GM18519 (cell line): ENCODE data around the gene NR6A1.
"Not testable (repeated sequence)": the region's sequence is repeated elsewhere in the genome, so short reads cannot be mapped to it uniquely, and the experiment has no call there.

Source experiments
- ATAC-seq: cut with Tn5 transposase; IDR thresholded peaks from one replicate; pipeline ENCODE4 v1.9.1; 2021; ENCODE audit warnings: mild to moderate bottlenecking, moderate library complexity; ENCODE audit not compliant: unreplicated experiment, low FRiP score

The NR6A1 gene

DNA sequence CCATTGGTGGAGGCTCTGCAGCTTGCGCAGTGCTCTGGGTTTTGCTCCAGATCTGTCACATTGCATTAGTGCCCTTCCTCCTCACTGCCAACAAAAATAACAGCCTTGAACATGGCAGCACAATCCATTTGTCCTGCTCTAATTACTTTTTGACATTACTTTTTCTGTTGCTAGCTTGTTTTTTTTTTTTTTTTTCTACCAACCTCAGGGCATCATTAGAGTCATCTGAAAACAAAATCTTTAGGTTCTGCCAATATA, 146.4 kb downstream of the NR6A1 start:
- ATAC-seq = no peak

DNA sequence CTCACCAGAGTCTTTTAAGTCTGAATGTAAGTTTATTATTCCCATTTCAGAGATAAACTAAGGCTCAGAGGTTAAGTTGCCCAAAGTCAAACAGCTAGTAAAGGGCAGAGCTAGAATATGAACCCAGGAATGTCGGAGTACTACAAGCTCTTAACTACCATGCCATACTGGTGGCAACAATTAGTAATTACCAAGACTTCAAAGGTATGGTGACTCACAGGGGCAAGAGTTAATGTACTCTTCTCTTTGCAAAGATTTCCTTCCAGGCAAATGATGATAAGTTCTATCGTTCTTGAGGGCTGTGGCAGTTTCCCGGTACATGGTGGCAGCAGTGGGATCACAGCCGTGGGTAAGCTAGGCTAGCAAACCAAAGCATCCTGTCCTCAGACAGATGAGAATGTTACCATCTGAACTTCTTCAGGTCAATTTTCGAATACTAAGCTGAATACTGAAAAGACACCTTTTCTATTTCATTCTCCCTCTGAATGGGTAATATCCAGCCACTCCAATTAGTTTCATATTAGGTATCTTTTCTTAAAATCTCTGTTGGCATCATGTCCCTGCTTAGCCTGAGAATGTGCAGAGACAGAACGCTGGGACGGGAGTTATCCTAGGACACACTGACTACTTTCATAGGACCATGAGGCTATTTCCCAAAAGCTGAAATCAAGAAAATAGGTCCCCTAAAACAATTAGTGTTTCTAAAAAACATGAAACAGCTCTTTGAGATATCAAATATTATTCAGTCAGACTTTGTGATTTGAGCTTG, 147.0 kb downstream of the NR6A1 start:
- no peak for ATAC-seq

DNA sequence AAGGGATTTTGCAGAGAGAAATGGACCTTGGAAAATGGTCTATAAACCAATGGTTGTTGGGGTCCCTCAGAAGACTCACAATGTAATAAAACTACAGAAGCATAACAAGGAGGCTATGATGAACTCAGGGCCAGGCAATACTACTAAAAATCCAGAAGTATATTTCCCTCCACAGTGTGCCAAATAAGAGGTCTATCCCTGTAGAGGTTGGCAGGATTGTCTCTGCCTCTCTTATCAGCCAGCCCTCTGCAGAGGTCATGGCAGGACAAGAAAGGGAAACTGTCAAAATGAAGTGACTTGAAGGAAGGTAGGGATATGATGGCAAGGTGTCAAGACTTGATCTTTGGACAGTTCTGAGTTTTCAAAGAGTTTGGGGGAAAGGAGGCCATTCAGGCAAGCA, 148.2 kb downstream of the NR6A1 start:
- no peak for ATAC-seq

DNA sequence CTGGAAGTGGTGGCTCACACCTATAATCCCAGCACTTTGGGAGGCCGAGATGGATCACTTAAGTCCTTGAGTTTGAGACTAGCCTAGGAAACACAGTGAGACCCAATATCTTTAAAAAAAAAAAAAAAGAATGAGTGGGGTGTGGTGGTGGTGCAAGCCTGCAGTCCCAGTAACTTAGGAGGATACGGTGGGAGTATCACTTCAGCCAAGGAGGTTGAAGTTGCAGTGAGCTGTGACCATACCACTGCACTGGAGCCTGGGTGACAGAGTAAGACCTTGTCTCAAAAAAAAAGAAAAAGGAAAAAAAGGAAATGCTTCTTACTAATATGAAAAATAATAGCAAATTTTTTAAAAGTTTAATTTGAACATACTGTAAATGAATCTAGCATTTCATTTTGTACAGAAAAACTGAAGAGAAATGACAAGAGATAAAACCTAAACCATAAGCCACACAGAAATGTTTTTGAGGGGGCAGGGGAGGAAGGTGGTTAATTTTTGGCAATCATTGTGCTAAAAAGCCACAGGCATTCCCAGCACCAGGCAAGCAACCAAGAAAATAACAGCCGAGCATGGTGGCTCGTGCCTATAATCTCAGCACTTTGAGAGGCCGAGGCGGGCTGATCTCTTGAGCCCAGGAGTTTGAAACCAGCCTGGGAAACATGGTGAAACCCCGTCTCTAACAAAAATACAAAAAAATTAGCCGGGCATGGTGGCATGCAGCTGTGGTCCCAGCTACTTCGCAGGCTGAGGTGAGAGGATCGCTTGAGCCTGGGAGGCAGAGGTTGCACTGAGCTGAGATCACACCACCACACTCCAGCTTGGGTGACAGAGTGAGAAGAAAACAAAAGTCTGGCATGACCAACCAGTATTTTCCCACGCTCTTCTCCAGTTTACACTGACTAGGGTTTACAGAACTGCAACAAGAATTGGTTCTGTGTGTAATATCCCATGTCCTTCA, 149.5 kb downstream of the NR6A1 start:
- no peak for ATAC-seq

DNA sequence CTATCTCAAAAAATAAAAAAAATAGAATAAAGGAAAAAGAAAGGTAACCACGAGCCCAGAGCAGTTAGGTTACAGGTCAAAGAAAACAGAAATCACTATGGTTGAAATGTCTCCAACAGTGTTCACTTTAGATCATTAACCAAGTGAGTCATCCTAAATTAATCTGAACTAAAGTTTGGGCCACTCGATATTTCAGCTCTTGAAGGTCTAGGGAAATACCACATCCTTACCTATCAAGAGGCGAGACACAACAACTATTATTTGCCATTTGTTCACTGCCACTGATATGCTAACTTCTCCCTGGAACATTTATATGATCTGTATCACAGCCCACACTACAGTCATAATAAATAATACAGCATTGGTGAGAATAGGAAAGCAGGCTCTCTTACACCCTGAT, 152.6 kb downstream of the NR6A1 start:
- no peak for ATAC-seq

DNA sequence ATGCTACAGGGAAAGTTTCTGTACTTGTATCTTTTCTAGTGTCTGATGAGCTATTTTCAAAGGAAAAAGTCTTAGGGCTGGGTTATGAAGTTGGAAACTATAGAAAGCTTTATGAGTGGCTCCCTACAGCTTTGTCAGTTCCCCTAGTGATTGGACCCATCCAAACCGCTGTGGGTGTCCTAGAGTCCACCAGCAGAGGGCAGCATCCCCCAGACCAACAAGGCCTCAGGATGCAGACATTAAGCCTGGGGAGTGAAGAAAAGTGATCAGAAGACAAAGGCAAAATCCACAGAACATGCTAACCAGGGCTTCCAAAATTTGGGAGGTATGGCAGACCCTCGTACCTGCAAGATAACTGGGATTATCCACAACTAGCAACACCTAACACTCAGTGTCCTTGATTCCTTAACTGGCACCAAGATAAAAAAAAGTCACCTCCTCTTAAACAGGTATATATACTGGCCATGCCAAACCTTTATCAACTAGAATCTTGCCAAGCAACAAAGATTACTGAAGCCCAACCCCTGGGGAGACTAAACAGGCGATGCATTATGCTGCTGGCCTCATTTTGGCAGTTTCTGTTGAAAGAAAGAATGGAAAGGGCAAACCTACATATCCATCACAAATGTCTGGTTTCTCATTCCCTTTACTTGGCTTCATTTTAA, 153.5 kb downstream of the NR6A1 start:
- no peak for ATAC-seq

DNA sequence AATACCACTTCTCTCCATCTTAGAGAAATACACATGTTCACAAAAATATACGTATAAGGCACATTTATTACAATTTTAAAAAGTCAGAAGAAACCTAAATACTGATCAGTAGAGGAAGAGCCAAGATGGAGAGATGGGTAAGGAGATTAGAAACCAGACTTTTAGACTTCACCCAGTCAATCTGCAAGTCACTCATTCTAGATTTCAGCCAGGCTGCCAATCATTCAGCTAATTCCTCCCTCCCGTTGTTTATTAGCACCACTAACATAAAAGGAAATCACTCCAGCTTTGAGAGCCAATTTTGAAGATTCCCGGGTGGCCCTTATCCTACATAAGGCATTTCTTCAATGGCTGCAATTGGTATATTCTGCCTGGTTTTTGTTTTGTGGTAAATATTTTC, 154.2 kb downstream of the NR6A1 start:
- ATAC-seq = no peak

DNA sequence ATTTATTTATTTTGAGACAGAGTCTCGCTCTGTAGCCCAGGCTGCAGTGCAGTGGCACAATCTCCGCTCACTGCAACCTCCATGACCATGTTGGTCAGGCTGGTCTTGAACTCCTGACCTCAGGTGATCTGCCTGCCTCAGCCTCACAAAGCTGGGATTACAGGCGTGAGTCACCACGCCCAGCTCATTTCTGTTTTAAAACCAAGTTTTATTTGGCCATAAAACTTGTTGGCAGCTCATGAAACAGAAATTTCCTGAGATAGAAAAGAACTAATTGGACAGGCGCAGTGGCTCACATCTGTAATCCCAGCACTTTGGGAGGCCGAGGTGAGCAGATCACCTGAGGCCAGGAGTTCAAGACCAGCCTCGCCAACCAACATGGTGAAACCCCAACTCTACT, 155.3 kb downstream of the NR6A1 start:
- ATAC-seq = not testable (repeated sequence)

DNA sequence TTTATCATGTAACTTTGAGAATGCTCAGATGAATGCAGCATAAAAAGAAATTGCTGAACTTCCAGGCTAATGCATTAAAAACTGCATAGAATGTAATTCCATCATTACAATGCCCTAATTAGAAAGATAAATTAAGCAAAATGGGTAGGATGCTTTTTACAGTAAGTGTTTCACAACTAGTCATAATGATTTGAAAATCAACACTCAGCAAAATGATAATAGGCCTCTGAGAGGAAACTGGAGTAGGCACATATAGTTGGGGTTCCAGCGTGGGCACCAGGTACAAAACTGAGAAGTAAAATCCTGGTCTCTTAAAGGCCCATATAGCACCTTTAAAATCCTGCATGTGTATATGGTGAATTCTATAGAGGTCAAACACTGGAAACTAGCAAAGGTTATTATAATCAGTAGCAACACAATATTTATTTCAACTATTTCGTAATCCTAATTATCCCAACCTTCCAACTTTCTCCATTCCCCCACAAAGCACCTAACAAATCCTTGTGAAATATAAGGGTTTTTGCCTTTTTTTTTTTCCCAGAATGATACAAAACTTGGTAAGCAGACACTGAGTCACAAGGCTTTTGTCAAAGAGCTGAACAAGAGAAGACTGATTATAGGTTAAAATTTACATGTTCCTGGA, 155.9 kb downstream of the NR6A1 start:
- no peak for ATAC-seq

DNA sequence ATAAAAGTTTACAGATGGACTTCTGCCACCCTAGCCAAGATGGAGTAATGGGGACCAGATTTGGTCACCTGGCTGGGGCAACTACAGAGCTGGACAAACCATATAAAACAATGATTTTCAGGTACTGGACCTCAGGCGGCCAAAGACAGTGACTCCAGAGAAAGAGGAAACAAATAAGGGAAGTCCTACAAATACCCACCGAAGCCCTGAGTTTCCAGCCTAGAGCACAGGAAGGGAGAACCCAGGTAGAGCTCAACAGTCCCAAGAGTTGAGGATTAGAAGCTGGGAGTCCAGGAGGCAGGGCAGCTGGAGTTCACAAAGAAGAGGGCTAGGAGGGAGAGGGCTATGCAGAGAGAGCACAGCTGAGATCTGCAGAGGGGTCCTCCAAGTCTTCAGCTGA, 157.3 kb downstream of the NR6A1 start:
- ATAC-seq = no peak

DNA sequence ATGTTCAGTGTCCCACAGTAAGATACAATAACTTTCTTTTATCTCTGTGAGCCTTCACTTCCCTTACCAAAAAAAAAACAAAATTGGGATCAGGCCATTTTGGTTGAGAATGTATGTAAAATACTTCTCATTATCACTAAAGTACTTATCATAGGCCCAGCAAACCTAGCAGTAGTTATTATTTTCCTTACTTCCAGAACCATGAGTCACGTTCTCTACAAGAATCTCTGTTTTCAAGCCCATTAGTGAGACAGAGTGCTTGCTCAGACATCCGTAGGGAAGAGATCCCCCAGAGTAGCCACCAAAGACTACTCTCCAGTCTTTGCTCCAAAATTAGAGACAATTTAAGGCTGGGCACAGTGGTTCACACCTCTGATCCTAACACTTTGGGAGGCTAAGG, 160.0 kb downstream of the NR6A1 start:
- ATAC-seq = no peak

DNA sequence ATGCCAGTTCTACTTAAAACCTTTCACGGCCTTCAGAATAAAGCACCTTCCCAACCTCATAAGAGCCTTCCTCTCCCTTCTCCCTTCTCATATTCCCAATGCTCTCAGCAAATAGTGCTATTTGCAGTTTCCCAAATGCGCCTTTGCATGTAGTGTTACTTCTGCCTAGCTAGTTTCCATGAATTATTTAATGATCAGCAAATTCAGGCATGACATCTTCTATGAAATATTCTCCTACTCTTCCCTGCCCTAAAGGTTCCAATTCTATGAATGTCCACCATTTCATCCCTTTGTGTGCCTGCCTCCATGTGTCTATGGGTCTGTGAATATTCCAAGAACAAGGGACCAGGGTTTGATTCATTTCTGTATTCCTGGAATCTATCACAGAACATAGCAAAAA, 165.1 kb downstream of the NR6A1 start:
- no peak for ATAC-seq

DNA sequence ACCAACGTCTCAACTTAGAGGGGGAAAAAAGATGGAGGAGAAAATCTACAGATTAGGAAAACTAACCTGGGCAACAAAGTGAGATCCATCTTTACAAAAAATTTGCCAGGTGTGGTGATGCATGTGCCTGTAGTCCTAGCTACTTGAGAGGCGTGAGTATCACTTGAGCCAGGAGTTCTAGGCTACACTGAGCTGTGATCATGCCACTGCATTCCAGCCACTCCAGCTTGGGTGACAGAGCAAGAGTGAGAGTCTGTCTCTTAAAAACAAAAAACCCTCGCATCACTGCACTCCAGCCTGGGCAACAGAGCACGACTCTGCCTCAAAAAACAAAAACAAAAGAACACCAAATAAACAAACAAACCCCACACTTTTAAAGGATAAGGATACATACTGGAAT, 165.9 kb downstream of the NR6A1 start:
- no peak for ATAC-seq

DNA sequence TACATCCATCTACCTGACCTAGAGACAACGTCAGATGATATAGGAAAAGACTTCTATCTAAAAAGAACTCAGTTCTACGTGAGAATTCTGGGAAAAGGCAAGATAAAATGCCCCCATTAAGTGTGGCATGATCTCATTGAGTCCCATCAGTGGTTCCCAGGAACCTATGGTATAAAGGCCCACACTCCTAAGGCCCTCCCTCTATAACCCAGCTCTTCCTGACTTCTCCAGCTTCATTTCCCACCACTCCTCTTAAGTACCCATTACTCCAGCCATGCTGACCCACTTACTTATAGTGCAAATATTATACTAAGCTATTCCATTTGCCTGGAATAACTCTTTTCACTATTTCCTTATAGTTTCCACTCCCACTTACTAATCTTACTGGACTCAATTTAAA, 168.5 kb downstream of the NR6A1 start:
- no peak for ATAC-seq

DNA sequence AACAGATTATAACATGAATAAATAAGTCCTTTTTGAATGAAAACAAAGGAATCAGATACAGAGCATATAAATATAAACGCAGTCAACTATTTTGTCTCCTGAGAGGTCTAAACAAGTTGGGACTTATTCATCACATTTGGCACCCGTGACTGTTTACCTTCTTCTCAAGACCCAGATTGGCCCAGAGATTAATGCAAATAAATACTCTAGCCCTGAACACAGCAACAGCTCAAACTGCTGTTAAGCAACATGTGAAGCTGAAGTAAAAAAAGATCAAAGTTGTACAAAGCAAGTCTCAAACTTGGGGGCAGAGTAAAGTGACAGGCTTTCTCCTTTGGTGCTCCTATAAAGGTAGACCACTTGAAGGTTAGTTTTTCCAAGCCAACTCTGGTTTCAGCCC, 168.9 kb downstream of the NR6A1 start:
- ATAC-seq = no peak

DNA sequence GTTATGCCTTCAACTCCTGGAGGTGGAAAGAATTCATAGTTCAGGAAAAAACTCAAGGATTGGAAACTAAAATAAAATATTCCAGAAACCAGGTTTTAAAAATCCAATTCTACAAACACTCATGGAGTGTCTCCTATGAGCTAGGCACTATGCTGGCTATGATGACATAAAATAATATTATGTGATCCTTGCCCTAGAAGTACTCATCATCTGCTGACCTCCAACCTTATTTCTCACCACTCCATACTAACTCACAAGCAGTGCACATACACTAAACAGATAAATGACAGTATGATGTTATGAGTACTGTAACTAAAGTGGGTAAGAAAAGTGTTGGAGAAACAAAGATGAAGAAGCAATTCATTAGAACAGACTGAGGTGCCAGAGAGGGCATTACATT, 170.7 kb downstream of the NR6A1 start:
- ATAC-seq = no peak

DNA sequence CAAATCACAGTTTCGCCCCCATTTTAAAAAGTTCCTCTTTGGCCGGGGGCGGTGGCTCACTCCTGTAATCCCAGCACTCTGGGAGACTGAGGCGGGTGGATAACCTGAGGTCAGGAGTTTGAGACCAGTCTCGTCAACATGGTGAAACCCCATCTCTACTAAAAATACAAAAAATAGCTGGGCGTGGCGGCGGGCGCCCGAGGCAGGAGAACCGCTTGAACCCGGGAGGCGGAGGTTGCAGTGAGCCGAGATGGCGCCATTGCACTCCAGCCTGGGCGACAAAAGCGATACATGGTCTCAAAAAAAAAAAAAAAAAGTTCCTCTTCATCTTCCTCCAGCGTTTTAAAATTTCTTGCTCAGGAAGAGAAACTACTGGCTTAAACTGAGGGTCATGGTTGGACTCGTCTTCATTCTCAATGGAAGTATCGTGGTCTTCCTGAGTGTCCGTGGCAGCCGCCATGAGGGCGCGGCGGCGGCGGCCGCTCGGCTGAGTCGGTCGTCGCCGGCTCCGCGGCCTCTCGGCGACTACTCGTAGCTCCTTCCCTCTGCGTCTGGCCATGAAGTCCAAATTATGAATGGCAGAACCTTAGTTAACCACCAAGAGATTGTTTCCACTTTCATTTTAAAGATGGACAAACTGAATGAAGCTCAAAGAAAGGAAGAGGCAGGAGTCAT, 171.9 kb downstream of the NR6A1 start:
- ATAC-seq = no peak

DNA sequence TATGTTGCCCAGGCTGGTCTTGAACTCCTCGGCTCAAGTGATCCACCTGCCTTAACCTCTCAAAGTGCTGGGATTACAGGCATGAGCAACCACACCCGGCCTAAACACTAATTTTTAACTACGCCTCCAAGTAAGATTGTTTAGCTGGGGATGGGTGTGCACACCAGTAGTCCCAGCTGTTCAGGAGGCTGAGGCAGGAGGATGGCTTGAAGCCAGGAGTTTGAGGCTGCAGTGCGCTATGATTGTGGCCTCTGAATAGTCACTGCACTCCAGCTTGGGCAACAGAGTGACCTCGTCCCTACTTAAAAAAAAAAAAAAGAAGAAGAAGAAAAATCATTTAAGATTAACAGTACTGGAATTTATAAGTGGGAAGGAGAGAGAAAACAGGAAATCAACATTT, 173.1 kb downstream of the NR6A1 start:
- ATAC-seq = no peak

DNA sequence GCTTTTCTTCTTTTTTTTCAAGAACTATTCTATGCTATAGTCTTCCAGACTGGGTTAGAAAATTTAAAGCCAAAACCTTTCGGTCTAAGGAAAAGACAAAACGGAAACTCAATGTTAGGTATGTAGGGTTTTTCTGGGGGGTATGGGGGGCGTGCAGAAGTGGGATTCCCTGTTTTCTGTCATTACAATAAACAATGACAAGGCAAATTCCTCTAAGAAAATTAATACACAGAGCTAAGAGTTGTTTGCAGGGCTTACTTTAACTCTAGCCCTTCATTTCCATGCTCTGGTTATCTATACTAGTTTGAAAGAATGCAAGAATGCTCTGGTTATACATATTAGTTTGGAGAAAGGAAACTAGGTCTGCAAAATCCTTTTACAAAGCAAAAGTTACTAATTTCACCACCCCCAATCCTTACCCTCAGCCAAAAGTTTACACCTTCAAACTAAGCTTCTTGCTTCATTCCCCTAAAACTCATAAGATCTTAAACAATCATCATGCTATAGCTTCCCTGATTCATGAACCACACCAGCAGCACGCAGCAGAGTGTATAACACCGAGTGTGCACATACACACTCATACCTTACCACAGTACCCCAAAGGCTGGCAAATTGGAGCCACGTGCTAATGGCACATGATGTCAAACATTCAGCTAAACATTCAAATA, 174.8 kb downstream of the NR6A1 start:
- ATAC-seq = no peak

DNA sequence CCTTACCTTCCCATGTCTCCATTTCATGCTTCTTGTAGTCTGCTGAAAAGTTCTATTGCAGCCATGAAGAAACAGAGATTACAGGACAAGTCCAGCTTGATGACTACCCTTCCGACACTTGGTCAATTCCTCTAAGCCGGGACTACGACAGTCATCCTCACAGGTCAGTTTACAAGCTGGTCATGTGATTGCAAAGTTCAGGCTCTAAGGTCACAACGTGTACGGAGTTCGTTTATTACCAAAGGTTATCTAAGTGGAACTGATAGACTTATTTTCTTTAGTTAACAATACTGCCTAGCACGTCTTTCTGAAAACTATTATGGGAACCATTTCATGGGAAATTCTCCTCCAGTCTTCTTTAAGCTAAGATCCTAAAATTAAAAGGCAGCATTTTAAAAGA, 175.4 kb downstream of the NR6A1 start:
- no peak for ATAC-seq
